ENCODE measurements around the gene SCAP. TPM values are rescaled to one million over a fixed set of nuclear protein-coding genes. Genes with fewer than 3 reads are reported as not detected.

Gene SCAP
- total RNA-seq, 2 experiments from 2014 or later = 45.1 to 52.2 TPM

GRCh38 chr3:47385007-47385406, 90.7 kb downstream of the SCAP start:
- no peak for ATAC-seq

GRCh38 chr3:47384425-47384824, 91.3 kb downstream of the SCAP start:
- intact Hi-C loops (cut with micrococcal nuclease) = no loop called here
- Mint-ChIP-seq H3K27me3 (no peaks in the 10 kb centered on the region), H3K36me3 (ENCODE audit: low read depth) (peaks cover 25% of the 10 kb centered on the region), H3K4me1 (ENCODE audit: low read depth) (peaks cover 46% of the 10 kb centered on the region), H3K4me3 (no peak overlapping the region), H3K27ac (no peak overlapping the region), H3K9me3 (no peaks in the 10 kb centered on the region)
- ChIA-PET POLR2A (no interaction called here), CTCF (interaction anchor here (1.7 kb wide), 1 partner anchor 10 kb away, joined by 4 read pairs; no protein-coding TSS in a partner anchor)
- DNase-seq (no peak), ATAC-seq (no peak)
- no peak for TF ChIP-seq CTCF (IDR thresholded peaks at IDR 0.05)

More at GRCh38 chr3:47385007-47385406, 90.7 kb downstream of the SCAP start:
- CTCF ChIA-PET = interaction anchor here (1.7 kb wide), 1 partner anchor 10 kb away, joined by 4 read pairs; no protein-coding TSS in a partner anchor
- H3K4me3 Mint-ChIP-seq = no peak overlapping the region
- H3K36me3 Mint-ChIP-seq (ENCODE audit: low read depth) = peaks cover 20% of the 10 kb centered on the region
- H3K27ac Mint-ChIP-seq = no peak overlapping the region
- intact Hi-C loops (cut with micrococcal nuclease) = no loop called here
- H3K27me3 Mint-ChIP-seq = no peaks in the 10 kb centered on the region
- POLR2A ChIA-PET = no interaction called here
- TF ChIP-seq CTCF (IDR thresholded peaks at IDR 0.05) = no peak
- DNase-seq = no peak
- peaks cover 40% of the 10 kb centered on the region for H3K4me1 Mint-ChIP-seq (ENCODE audit: low read depth)
- no peaks in the 10 kb centered on the region for H3K9me3 Mint-ChIP-seq

GRCh38 chr3:47381317-47382157, 94.2 kb downstream of the SCAP start:
- ChIA-PET CTCF (interaction anchor here (0.6 to 1.4 kb wide), 4 partner anchors 12 to 95 kb away, joined by 3 to 5 read pairs (median 3); no protein-coding TSS in a partner anchor), POLR2A (interaction anchor here (0.8 to 1.8 kb wide), 4 partner anchors 10 to 94 kb away, joined by 3 to 5 read pairs (median 4); partner anchors contain the start of gene SCAP)
- Mint-ChIP-seq H3K27me3 (no peaks in the 10 kb centered on the region), H3K4me1 (ENCODE audit: low read depth) (peaks cover 40% of the 10 kb centered on the region), H3K4me3 (peak overlapping the region; percentile 97), H3K27ac (peak overlapping the region; percentile 100), H3K9me3 (no peaks in the 10 kb centered on the region), H3K36me3 (ENCODE audit: low read depth) (peaks cover 22% of the 10 kb centered on the region)
- ATAC-seq (peak; percentile 72), DNase-seq (peak; percentile 88)
- no peak for TF ChIP-seq CTCF (IDR thresholded peaks at IDR 0.05)
- intact Hi-C loops (cut with micrococcal nuclease) = no loop called here

- intact Hi-C loops (cut with micrococcal nuclease) = no loop called here
- Mint-ChIP-seq H3K4me3 (peak within 1 kb of the TSS; percentile 97), H3K4me1 (ENCODE audit: low read depth) (peaks cover 37% of the 10 kb centered on the region), H3K36me3 (ENCODE audit: low read depth) (peaks cover 22% of the 10 kb centered on the region), H3K27ac (peak within 1 kb of the TSS; percentile 100), H3K27me3 (no peaks in the 10 kb centered on the region), H3K9me3 (no peaks in the 10 kb centered on the region)
- ChIA-PET POLR2A (interaction anchor here (0.6 to 1.8 kb wide), 7 partner anchors 9 to 217 kb away, joined by 3 to 7 read pairs (median 4); partner anchors contain the start of genes SCAP and SETD2), CTCF (interaction anchor here (0.6 to 1.4 kb wide), 5 partner anchors 13 to 96 kb away, joined by 3 to 5 read pairs (median 3); no protein-coding TSS in a partner anchor)
- ATAC-seq (peak; percentile 81), DNase-seq (peak; percentile 98)
- TF ChIP-seq CTCF (IDR thresholded peaks at IDR 0.05) = no peak
Measured at GRCh38 chr3:47380601-47381316, 95.0 kb downstream of the SCAP start, which contains the start of gene PTPN23. Gene PTPN23 (plus strand): TSS chr3:47381021. CDS start chr3:47381097, 76 bp downstream.

All from activated CD8-positive, alpha-beta T cell treated with anti-CD3 and anti-CD28 coated beads for 36 hours (primary cell).